PFSK-1 (cell line): Measurements from ENCODE around the gene FBXO38.

Experiments
- POLR2AphosphoS5 ChIP-seq: IDR thresholded peaks from 2 replicates; pipeline ENCODE4 v1.6.1; 2012; ENCODE audit warnings: low read depth, mild to moderate bottlenecking, control low read depth, low read length, moderate library complexity
- TAF1 ChIP-seq: IDR thresholded peaks from 2 replicates; pipeline ENCODE4 v1.6.1; 2012; ENCODE audit warnings: low read length, control low read depth, borderline replicate concordance; ENCODE audit not compliant: insufficient read depth

- TF ChIP-seq POLR2AphosphoS5 (no peak), TAF1 (no peak)
Measured at GRCh38 chr5:148374690-148375360, 8.9 kb upstream of the FBXO38 start.
